HG03064 (cell line): Measurements from ENCODE around the gene LIN28A.
"Not testable (repeated sequence)": the region's sequence is repeated elsewhere in the genome, so short reads cannot be mapped to it uniquely, and the experiment has no call there.

Source experiments
- ATAC-seq: cut with Tn5 transposase; IDR thresholded peaks from one replicate; pipeline ENCODE4 v1.9.1; 2021; ENCODE audit warnings: low read depth; ENCODE audit not compliant: unreplicated experiment

The LIN28A gene

DNA sequence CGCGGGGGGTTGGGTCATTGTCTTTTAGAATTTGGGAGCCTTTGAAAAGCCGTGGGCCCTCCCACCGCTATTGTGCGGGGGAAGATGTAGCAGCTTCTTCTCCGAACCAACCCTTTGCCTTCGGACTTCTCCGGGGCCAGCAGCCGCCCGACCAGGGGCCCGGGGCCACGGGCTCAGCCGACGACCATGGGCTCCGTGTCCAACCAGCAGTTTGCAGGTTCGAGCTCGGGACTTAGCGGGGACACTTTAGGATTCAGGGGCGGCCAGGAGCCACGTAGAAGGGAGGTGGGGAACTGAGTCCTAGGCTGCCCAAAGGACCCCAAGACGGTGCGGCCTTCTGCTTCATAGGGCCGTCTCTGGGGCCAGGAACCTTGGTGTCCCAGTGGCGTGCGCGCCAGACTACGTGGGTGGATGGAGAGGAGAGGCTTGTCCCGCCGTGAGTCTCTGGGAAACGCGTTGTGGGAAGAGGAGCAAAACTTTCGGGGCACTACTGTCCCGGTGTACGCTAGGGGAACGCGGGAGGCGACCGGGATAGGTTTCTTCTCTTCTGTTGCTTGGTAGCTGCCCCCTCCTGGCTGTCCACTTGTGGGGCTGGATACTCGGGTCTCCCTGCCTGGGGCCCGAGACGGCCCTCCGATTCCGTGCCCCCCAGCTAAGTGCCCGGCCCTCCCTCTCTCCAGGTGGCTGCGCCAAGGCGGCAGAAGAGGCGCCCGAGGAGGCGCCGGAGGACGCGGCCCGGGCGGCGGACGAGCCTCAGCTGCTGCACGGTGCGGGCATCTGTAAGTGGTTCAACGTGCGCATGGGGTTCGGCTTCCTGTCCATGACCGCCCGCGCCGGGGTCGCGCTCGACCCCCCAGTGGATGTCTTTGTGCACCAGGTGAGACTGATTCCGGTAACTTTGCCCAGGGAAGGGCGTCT, at the start of gene LIN28A:
Gene LIN28A, plus strand, starts transcription at position 112 of the 918 bp plus-strand sequence. Its CDS starts 75 bp downstream, at position 187.
- ATAC-seq, result no peak

DNA sequence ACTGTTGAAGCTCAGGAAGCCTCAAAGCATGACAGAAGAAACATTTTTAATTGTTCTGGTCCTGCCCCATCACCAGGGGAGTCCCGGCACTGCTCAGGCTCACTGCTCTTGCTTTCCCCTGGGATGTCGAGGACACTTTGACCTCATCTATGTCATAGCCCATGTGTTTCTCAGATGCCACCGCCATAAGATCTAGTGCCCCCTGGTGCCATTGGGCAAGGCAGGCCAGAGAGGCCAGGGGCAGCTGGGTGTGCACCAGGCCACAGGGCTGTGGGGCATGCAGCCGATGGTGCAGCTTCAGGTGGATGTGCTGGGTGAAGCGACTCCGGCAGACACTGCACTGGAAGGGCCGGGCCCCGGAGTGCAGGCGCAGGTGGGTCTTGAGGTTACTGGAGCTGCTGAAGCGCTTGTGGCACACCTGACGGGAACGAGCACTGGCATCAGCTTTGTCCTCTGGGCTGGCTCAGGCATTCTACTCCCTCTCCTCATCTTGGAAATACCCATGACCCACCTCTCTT, 49.0 kb upstream of the LIN28A start:
- ATAC-seq, result no peak

GRCh38 chr1:26362331-26362730, 48.3 kb upstream of the LIN28A start:
- ATAC-seq, result no peak

DNA sequence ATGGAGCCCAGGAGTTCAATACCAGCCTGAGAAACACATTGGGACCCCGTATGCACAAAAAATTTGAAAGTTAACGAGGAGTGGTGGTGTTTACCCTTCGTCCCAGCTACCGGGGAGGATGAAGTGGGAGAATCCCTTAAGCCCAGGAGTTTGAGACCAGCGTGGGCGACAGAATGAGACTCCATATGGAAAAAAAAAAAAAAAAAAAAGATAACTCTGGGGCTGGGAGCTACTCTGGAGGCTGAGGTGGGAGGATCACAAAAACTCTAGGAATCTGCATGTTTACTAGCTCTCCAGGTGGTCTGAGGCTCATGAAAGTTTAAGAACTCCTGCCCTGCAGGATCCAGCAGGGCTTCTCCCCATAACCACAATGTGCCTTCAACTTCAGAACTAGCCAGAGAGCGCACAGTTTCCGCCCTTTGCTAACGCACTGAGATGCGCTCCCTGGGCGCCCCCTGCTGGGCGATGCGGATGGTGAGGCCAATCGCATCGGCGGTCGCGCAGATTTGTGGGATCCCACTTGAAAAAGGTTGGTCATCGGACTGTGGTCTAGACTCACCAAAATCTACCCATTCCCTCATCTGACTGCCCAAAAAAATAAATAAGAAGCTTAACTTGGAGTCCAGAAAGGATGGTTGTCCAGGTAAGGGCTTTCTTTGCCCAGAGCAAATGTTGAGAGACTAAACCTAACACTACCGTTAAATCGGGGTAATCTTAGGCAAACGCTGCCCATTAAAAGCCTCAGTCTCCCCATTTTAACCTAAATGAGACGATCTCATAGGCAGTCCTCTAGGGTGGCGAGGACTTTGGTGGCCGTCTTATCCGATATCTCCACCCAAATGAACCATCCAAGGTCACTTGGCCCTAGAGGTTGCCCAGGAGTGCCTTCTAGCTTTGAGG, 46.8 kb upstream of the LIN28A start:
- no peak for ATAC-seq

GRCh38 chr1:26364956-26365355, 45.7 kb upstream of the LIN28A start:
- ATAC-seq, result no peak

GRCh38 chr1:26367441-26367840, 43.2 kb upstream of the LIN28A start:
- no peak for ATAC-seq

DNA sequence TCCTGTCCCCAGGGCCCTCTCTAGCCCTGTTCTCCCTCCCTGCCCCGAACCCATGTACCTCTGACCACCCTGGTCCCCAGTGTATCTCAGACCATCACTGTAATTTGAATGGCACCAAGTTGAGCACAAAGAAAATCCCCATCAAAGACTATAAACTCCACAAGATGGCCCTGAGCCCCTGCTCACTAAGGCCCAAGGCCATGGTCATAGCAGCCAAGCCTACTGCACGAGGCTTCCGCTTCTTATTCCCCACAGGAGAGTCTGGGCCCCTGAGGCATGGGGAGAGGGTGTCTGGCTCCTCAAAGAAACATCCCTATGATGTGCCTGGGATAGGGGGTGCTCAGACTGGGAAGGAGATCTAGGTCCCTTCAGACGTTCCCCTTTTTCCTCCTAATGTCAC, 42.6 kb upstream of the LIN28A start:
- no peak for ATAC-seq

- ATAC-seq, result no peak
These were observed 42.1 kb upstream of the LIN28A start for GRCh38 chr1:26368486-26368885.

DNA sequence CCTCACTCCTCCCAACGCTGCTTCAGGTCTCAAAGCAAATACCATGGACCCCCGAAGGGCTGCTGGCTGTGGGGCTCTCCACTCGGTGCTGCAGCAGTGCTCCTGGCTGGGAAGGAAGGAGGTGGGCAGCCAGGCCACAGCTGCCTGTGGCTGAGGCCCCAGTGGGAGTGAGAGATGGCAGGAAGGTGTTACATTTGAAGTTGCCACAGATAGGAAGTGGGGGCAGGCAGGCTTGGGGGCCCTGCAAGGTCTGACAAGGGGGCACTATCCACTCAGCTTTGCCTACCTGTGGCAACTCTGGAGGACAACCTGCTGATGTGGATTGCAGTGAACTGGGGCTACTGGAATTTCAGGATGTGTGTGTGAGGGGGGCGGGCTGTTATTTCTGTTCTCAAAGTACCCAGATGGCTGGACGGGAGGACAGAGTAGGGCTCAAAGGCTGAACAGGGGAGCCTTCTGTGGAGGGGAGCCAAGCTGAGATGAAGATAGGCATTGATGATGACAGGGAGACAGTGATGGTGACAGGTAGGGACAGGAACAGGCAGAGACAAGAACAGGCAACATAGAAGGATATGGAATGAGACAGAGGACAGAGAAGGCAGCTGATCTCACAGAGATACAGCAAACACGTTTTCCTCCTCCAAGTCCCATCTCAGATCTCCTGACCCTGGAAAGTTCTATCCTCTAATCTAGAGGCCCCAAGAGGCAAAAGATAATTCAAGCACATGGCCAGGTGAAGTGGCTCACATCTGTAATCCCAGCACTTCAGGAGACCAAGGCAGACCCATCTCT, 39.8 kb upstream of the LIN28A start:
- no peak for ATAC-seq

DNA sequence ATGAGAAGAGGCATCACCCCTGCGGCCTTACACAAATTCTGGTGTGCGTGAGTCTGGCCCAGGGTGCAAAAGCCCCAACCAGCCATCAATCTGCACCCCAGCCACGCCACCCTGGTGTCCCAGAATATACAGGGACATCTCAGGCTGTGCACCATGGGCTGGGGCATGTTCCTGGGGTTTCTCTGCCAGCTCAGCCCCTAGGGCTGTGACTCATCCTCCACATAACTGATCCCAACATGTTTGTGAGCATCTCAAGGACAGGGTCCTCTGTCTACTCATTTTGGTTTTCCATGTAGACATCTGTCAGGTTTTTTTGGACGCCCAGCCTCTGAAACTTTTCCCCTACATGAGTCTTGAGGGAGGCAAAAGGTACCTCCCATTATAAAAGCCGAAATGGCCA, 38.6 kb upstream of the LIN28A start:
- no peak for ATAC-seq

- ATAC-seq, result not testable (repeated sequence)
These were observed 38.0 kb upstream of the LIN28A start, which contains the start of gene ZNF683 for GRCh38 chr1:26372611-26373010. ZNF683 (minus strand) TSS chr1:26372750; CDS start chr1:26368571, 4,179 bp downstream.

- no peak for ATAC-seq
These were observed 37.3 kb upstream of the LIN28A start for GRCh38 chr1:26373281-26373680.

- ATAC-seq, result no peak
These were observed 36.8 kb upstream of the LIN28A start for GRCh38 chr1:26373789-26374188.

DNA sequence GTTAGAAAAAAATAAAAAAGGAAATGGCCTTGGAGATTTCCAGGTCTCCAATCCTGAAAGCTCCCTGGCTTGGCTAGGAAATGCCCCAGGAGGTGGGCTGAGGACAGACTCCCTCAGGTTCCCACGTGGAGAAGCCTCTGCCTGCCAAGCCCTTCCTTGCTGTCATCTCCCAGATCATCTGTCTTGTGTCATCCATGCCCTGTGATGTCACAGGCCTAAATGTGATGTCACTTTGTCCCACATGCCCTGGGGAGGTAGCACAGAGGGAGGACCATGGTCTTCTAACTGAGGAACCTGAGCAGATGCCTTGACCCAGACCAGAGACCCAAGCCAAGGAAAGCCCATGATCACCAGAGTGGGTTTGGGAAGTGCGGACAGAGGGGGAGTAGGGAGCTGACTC, 36.3 kb upstream of the LIN28A start:
- not testable (repeated sequence) for ATAC-seq

GRCh38 chr1:26375081-26375480, 35.5 kb upstream of the LIN28A start:
- no peak for ATAC-seq

GRCh38 chr1:26376050-26376449, 34.6 kb upstream of the LIN28A start:
- no peak for ATAC-seq

GRCh38 chr1:26378088-26378878, 32.3 kb upstream of the LIN28A start:
- ATAC-seq, result peak; percentile 84

GRCh38 chr1:26378879-26379251, 31.8 kb upstream of the LIN28A start:
- no peak for ATAC-seq

GRCh38 chr1:26384076-26384475, 26.5 kb upstream of the LIN28A start:
- ATAC-seq, result no peak
